MM.1S (cell line): ENCODE data around the gene AMIGO2.
"Not testable (repeated sequence)": the region's sequence is repeated elsewhere in the genome, so short reads cannot be mapped to it uniquely, and the experiment has no call there.

ENCODE experiments used
- DNase-seq: peaks from one replicate; pipeline ENCODE4 v3.0.0-alpha.2; 2015
- H2AFZ ChIP-seq: fragments of 300-600 bp; sonication (generic); 2 replicates; pipeline ENCODE4 v1.6.0; 2016; ENCODE audit warnings: antibody characterized with exemption, low read length
- H3F3A ChIP-seq: fragments of 300-600 bp; sonication (generic); 2 replicates; pipeline ENCODE4 v1.6.1; 2016; ENCODE audit warnings: mild to moderate bottlenecking, antibody characterized with exemption, low read length, moderate library complexity, mixed read lengths; ENCODE audit not compliant: insufficient read depth
- H3K27ac ChIP-seq: fragments of 300-600 bp; sonication (generic); 2 replicates; pipeline ENCODE4 v1.5.1; 2016; ENCODE audit warnings: mild to moderate bottlenecking, low read length
- H3K27me3 ChIP-seq: fragments of 300-600 bp; sonication (generic); replicated peaks from 2 replicates; pipeline ENCODE4 v1.6.0; 2016; ENCODE audit warnings: low read length; ENCODE audit not compliant: insufficient read depth
- H3K36me3 ChIP-seq: fragments of 300-600 bp; sonication (generic); replicated peaks from 2 replicates; pipeline ENCODE4 v1.6.1; 2016; ENCODE audit warnings: mild to moderate bottlenecking, low read length, mixed read lengths; ENCODE audit not compliant: insufficient read depth
- H3K4me1 ChIP-seq: fragments of 300-600 bp; sonication (generic); 2 replicates; pipeline ENCODE4 v1.6.1; 2016; ENCODE audit warnings: low read length, mixed read lengths
- H3K4me2 ChIP-seq: fragments of 300-600 bp; sonication (generic); 2 replicates; pipeline ENCODE4 v1.6.0; 2016; ENCODE audit warnings: low read depth, low read length
- H3K4me3 ChIP-seq: fragments of 300-600 bp; sonication (generic); 2 replicates; pipeline ENCODE4 v1.5.1; 2016; ENCODE audit warnings: low read length, mixed read lengths
- H3K79me2 ChIP-seq: fragments of 300-600 bp; sonication (generic); 2 replicates; pipeline ENCODE4 v1.6.1; 2016; ENCODE audit warnings: mixed run types, low read length, mixed read lengths
- H3K9ac ChIP-seq: fragments of 300-600 bp; sonication (generic); 2 replicates; pipeline ENCODE4 v1.6.1; 2016; ENCODE audit warnings: low read length, mixed read lengths
- H3K9me2 ChIP-seq: fragments of 300-600 bp; sonication (generic); replicated peaks from 2 replicates; pipeline ENCODE4 v1.6.1; 2016; ENCODE audit warnings: mild to moderate bottlenecking, low read length, mixed read lengths; ENCODE audit not compliant: insufficient read depth
- H3K9me3 ChIP-seq: fragments of 300-600 bp; sonication (generic); replicated peaks from 2 replicates; pipeline ENCODE4 v1.6.1; 2016; ENCODE audit warnings: mild to moderate bottlenecking, low read length, mixed read lengths; ENCODE audit not compliant: insufficient read depth
- H4K20me1 ChIP-seq: fragments of 300-600 bp; sonication (generic); 2 replicates; pipeline ENCODE4 v1.6.1; 2016; ENCODE audit warnings: mild to moderate bottlenecking, low read length, moderate library complexity, mixed read lengths; ENCODE audit not compliant: insufficient read depth
- CTCF ChIP-seq: fragments of 300-600 bp; sonication (generic); IDR thresholded peaks from 2 replicates; pipeline ENCODE4 v1.5.1; 2016; ENCODE audit warnings: antibody characterized with exemption, low read length, mixed read lengths
- EZH2 ChIP-seq: fragments of 300-600 bp; sonication (generic); optimal IDR thresholded peaks from 2 replicates; pipeline ENCODE3; 2017; ENCODE audit warnings: low read depth, mild to moderate bottlenecking, antibody characterized with exemption, low read length, mixed read lengths
- EZH2phosphoT487 ChIP-seq: fragments of 300-600 bp; sonication (generic); IDR thresholded peaks from 2 replicates; pipeline ENCODE4 v1.6.1; 2018; ENCODE audit warnings: antibody characterized with exemption, low read length

AMIGO2 gene

DNA sequence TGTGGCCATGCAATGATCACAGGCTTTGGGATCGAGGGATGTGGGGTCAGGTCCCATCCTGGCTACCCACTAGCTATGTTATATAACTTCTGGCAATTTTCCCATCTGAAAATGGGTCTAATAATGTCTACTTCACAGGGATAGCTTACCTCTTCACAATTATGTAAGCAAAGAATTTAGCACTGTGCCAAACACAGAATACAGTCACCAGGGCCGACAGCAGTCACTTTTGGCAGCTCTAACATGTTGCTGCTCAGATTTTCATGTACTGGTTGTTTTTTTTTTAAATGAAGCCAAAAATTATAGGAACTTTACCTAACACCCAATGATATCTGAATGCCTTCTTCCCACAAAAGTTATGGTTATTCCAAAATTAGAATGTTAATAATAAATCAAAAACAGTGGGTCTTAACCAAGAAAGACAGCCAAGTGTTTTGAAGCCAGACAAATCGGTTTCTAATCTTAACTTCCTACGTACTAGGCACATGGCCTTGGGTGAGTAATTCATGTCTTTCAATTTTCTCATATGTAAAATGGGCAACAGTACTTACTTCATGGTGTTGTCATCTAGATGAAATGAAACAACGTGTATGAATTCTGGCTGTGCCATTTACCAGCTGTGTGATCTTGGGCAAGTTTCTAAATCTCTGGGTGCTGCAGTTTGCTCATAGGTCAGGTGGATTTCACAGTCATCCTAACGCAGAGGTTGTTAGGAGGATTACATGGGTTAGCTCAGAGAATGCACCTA lies 13.3 kb downstream of the AMIGO2 start:
- H3K4me2 ChIP-seq = no peak overlapping the region
- no peak overlapping the region for H2AFZ ChIP-seq
- no peaks in the 10 kb centered on the region for H3K27me3 ChIP-seq
- H3F3A ChIP-seq = no peaks in the 10 kb centered on the region
- no peaks in the 10 kb centered on the region for H3K9me2 ChIP-seq
- no peaks in the 10 kb centered on the region for H3K36me3 ChIP-seq
- H3K27ac ChIP-seq = no peak overlapping the region
- no peaks in the 10 kb centered on the region for H3K4me1 ChIP-seq
- H3K4me3 ChIP-seq = no peak overlapping the region
- DNase-seq = no peak
- H3K9ac ChIP-seq = no peak overlapping the region
- H3K9me3 ChIP-seq = no peaks in the 10 kb centered on the region
- TF ChIP-seq EZH2phosphoT487 (no peak), EZH2 (no peak), CTCF (no peak)
- no peaks in the 10 kb centered on the region for H4K20me1 ChIP-seq
- no peaks in the 10 kb centered on the region for H3K79me2 ChIP-seq

DNA sequence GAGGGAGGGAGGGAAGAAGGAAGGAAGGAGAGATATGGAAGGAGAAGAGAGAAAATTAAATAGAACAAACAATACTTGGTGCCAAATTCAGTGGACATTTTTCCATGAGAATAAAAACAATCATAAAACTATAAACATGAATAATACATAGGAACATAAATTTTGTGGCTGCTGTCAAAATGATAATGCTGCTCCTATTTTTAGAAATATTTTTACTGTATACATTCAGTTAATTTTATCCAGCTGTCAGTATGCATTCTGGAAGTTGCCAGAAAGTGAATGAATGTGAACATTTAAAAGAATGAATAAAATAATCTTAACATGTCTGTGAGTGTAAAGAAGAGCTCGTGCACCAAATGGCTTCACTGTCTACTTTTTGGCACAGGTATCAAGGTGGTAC lies 14.2 kb downstream of the AMIGO2 start:
- Histone ChIP-seq H3K27me3 (no peaks in the 10 kb centered on the region), H2AFZ (no peak overlapping the region), H3K9me2 (no peaks in the 10 kb centered on the region), H3K9me3 (no peaks in the 10 kb centered on the region), H3K4me1 (no peaks in the 10 kb centered on the region), H4K20me1 (no peaks in the 10 kb centered on the region), H3K27ac (no peak overlapping the region), H3K36me3 (no peaks in the 10 kb centered on the region), H3K4me2 (no peak overlapping the region), H3F3A (no peaks in the 10 kb centered on the region), H3K9ac (no peak overlapping the region), H3K79me2 (no peaks in the 10 kb centered on the region), H3K4me3 (no peak overlapping the region)
- TF ChIP-seq EZH2phosphoT487 (no peak), EZH2 (no peak), CTCF (no peak)
- no peak for DNase-seq

- not testable (repeated sequence) for H4K20me1 ChIP-seq, H3K27me3 ChIP-seq, H3K4me2 ChIP-seq, H2AFZ ChIP-seq, H3K79me2 ChIP-seq, H3K9ac ChIP-seq, H3K4me3 ChIP-seq, H3K4me1 ChIP-seq, H3K36me3 ChIP-seq, H3K9me2 ChIP-seq, H3F3A ChIP-seq, DNase-seq, H3K9me3 ChIP-seq, H3K27ac ChIP-seq
These were observed 21.1 kb downstream of the AMIGO2 start for GRCh38 chr12:47058640-47059039.

DNA sequence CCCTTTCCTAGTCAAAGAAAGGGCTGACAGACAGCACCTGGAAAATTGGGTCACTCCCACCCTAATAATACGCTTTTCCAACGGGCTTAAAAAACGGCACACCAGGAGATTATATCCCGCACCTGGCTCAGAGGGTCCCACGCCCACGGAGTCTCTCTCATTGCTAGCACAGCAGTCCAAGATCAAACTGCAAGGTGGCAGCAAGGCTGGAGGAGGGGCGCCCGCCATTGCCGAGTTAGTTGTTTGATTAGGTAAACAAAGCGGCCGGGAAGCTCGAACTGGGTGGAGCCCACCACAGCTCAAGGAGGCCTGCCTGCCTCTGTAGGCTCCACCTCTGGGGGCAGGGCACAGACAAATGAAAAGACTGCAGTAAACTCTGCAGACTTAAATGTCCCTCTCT lies 22.8 kb downstream of the AMIGO2 start:
- H3K36me3 ChIP-seq, H3K9me2 ChIP-seq, H3K27ac ChIP-seq, H2AFZ ChIP-seq, H3K4me2 ChIP-seq, H3K4me1 ChIP-seq, DNase-seq, H3K9ac ChIP-seq, H3K4me3 ChIP-seq, H3F3A ChIP-seq, H3K27me3 ChIP-seq, H4K20me1 ChIP-seq, H3K79me2 ChIP-seq, H3K9me3 ChIP-seq: not testable (repeated sequence)

DNA sequence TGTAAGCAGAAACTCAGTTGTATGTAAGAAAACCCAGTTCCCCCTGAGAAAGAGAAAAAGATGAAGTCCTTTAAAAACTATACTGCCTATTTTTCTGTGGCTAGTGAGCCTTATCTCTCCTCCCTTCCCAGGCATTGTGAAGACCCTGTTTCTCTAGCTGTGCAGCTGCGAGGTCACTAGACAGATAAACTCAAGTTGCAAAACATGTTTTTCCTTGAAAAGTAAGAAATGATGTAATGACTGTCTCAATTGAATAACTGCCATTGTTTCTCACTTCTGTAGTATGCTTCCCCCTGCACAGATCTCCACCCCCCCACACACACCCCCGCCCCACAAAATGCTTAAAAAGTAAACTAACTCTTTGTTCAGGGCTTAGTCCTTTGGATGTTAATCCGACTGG lies 23.9 kb downstream of the AMIGO2 start:
- H3K79me2 ChIP-seq, H3K36me3 ChIP-seq, H3K9me3 ChIP-seq, H3K9ac ChIP-seq, H4K20me1 ChIP-seq, H3K27me3 ChIP-seq, H2AFZ ChIP-seq, DNase-seq, H3F3A ChIP-seq, H3K9me2 ChIP-seq, H3K4me1 ChIP-seq, H3K4me2 ChIP-seq, H3K27ac ChIP-seq, H3K4me3 ChIP-seq: not testable (repeated sequence)
